PFSK-1 (cell line): ENCODE measurements around the gene KRT86.

Source experiments
- FOXP2 ChIP-seq: optimal IDR thresholded peaks from 2 replicates; pipeline ENCODE3; 2011; ENCODE audit warnings: borderline replicate concordance, control low read depth, inconsistent platforms; ENCODE audit not compliant: insufficient read depth; ENCODE audit errors: extremely low read length, extremely low read depth
- POLR2AphosphoS5 ChIP-seq: IDR thresholded peaks from 2 replicates; pipeline ENCODE4 v1.6.1; 2012; ENCODE audit warnings: low read depth, mild to moderate bottlenecking, control low read depth, low read length, moderate library complexity
- SIN3A ChIP-seq: IDR thresholded peaks from 2 replicates; pipeline ENCODE4 v1.6.1; 2012; ENCODE audit warnings: mild to moderate bottlenecking, low read length, moderate library complexity, borderline replicate concordance; ENCODE audit not compliant: insufficient read depth
- TAF1 ChIP-seq: IDR thresholded peaks from 2 replicates; pipeline ENCODE4 v1.6.1; 2012; ENCODE audit warnings: low read length, control low read depth, borderline replicate concordance; ENCODE audit not compliant: insufficient read depth
- TF ChIP-seq, protein P1 (sequence below), 2 experiments: IDR thresholded peaks; 2 replicates each; pipeline versions ENCODE4 v1.6.1 to v1.8.0; 2011 to 2012; ENCODE audit warnings: low read depth in 2 of 2, low read length in 2 of 2, control low read depth in 1 of 2, inconsistent platforms in 1 of 2, mild to moderate bottlenecking in 1 of 2, moderate library complexity in 1 of 2; ENCODE audit not compliant: insufficient read depth in 1 of 2

KRT86 gene

GRCh38 chr12:52235822-52236361 is 38.6 kb upstream of the KRT86 start:
- TF ChIP-seq, protein P1, sequence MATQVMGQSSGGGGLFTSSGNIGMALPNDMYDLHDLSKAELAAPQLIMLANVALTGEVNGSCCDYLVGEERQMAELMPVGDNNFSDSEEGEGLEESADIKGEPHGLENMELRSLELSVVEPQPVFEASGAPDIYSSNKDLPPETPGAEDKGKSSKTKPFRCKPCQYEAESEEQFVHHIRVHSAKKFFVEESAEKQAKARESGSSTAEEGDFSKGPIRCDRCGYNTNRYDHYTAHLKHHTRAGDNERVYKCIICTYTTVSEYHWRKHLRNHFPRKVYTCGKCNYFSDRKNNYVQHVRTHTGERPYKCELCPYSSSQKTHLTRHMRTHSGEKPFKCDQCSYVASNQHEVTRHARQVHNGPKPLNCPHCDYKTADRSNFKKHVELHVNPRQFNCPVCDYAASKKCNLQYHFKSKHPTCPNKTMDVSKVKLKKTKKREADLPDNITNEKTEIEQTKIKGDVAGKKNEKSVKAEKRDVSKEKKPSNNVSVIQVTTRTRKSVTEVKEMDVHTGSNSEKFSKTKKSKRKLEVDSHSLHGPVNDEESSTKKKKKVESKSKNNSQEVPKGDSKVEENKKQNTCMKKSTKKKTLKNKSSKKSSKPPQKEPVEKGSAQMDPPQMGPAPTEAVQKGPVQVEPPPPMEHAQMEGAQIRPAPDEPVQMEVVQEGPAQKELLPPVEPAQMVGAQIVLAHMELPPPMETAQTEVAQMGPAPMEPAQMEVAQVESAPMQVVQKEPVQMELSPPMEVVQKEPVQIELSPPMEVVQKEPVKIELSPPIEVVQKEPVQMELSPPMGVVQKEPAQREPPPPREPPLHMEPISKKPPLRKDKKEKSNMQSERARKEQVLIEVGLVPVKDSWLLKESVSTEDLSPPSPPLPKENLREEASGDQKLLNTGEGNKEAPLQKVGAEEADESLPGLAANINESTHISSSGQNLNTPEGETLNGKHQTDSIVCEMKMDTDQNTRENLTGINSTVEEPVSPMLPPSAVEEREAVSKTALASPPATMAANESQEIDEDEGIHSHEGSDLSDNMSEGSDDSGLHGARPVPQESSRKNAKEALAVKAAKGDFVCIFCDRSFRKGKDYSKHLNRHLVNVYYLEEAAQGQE (IDR thresholded peaks at IDR 0.05; ENCODE audit: insufficient read depth in 1 of 2, low read depth in 2 of 2, low read length in 2 of 2) = no peak
- TF ChIP-seq POLR2AphosphoS5 = no peak
- TF ChIP-seq FOXP2 = no peak
- no peak for TF ChIP-seq SIN3A
- TF ChIP-seq TAF1 = no peak

DNA sequence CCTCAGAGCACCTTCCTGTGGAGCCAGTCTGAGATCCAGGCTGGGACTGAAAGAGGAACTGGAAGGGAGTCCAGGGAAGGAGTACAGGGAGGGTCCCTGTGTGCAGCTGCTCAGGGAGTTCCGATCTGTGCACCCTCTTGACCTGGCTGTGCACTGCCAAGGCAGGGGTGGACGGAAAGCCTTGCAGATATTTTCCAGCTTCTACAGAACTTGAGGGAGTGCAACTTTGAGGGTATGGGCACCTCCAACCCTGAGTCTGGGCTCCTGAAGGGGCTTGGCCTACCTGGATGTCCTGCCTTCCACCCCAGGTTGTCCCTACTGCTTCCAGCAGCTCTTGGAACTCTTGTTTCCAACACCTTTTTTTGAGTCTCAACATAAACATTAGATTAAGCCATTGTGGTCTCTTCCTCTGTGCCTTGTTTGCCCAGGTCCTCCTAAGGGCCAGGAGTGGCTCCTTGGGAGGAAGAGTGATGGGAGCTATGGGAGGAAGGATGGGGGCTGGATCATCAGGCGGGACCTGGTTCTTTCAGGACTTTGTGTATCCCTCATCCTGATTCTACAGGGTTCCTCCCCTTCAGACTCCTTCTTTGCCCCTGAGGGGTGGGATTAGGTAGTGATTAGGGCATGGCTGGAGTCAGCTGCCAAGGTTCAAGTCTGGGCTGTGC is 37.9 kb upstream of the KRT86 start:
- TF ChIP-seq, protein P1 (IDR thresholded peaks at IDR 0.05; ENCODE audit: insufficient read depth in 1 of 2, low read depth in 2 of 2, low read length in 2 of 2) = no peak
- TF ChIP-seq FOXP2 (no peak), SIN3A (no peak), POLR2AphosphoS5 (no peak), TAF1 (no peak)

DNA sequence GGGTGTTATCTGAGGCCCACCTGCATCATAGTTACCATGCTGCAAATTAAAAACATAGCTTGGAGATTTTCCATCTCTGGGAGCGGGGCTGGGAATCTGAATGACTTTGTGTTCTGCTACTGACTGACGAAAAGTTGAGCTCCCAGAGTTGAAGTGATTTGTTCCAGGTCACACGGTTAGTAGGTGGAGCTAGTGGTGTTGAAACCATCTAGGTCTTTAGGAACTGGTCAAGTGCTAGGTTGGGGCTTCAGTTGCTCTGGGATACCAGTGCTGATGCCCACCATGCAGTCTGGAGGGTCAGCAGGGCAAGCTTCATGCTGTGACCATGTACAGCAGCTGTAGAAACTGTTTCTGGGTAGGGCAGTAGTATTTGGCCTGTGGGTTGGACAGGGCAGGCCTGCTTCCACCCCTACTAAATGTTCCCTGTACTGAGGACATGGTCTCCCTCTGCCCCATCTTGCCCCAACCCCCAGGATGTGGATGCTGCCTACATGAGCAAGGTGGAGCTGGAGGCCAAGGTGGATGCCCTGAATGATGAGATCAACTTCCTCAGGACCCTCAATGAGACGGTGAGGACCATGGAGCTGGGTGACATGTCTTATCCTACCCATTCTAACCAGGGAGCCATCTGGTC is 36.1 kb upstream of the KRT86 start:
- TF ChIP-seq, protein P1 (IDR thresholded peaks at IDR 0.05; ENCODE audit: insufficient read depth in 1 of 2, low read depth in 2 of 2, low read length in 2 of 2) = no peak
- TF ChIP-seq FOXP2 (no peak), SIN3A (no peak), TAF1 (no peak), POLR2AphosphoS5 (no peak)

- TF ChIP-seq SIN3A = no peak
Observed at GRCh38 chr12:52238916-52239646, 35.4 kb upstream of the KRT86 start.

GRCh38 chr12:52239767-52240166 is 34.7 kb upstream of the KRT86 start:
- TF ChIP-seq POLR2AphosphoS5 = no peak
- no peak for TF ChIP-seq SIN3A
- no peak for TF ChIP-seq FOXP2
- TF ChIP-seq, protein P1 (IDR thresholded peaks at IDR 0.05; ENCODE audit: insufficient read depth in 1 of 2, low read depth in 2 of 2, low read length in 2 of 2) = no peak
- no peak for TF ChIP-seq TAF1
